HCT116 (cell line): ENCODE data around the gene PCDH1. TPM values are rescaled to one million over a fixed set of nuclear protein-coding genes. Genes with fewer than 3 reads are reported as not detected.
A peak's percentile ranks its signal among the peaks of the same experiment; 100 is the strongest.

Experiments used
- ATAC-seq: fragments of 200-7000 bp; cut with Tn5 transposase; 2 replicates; pipeline ENCODE4 v1.9.1; 2020; ENCODE audit warnings: mild to moderate bottlenecking, moderate library complexity
- BruUV-seq: library from RNA; stranded (reverse); fragments of 400-500 nt; replicated peaks from 2 replicates; lab custom pipeline; 2021; lab: Mats Ljungman, UMichigan
- CTCF ChIA-PET: fragments of 300-600 bp; sonication (Branson Sonifier 250); formaldehyde crosslinking; loops from one replicate; lab custom pipeline; 2021; ENCODE audit warnings: antibody characterized with exemption; lab: Charles Lee
- POLR2A ChIA-PET: fragments of 300-600, 350-600 bp; sonication (Branson Sonifier 250); formaldehyde crosslinking; loops from one replicate; lab custom pipeline; 2021; ENCODE audit warnings: antibody characterized with exemption; lab: Charles Lee
- RAD21 ChIA-PET, 2 experiments: fragments of 300-600 bp; sonication (Branson Sonifier 250); formaldehyde crosslinking; loops; one replicate each; lab custom pipeline; 2023; ENCODE audit warnings: low total read pairs in 2 of 2; ENCODE audit not compliant: uncharacterized antibody in 2 of 2, unreplicated experiment in 2 of 2, low non-redundant PET in 1 of 2; lab: Charles Lee
- DNase-seq: peaks from one replicate; pipeline ENCODE4 v3.0.0-alpha.2; 2010; ENCODE audit warnings: low read depth, low spot score
- H2AFZ ChIP-seq: fragments of 200-600 bp; shearing (Covaris generic), sonication (generic); 2 replicates; pipeline ENCODE4 v1.6.1; 2017; ENCODE audit warnings: low read depth, mixed run types, mixed read lengths, antibody characterized with exemption, low read length; ENCODE audit not compliant: poor library complexity, severe bottlenecking
- H3K27ac ChIP-seq: 2 replicates; pipeline ENCODE4 v1.5.1; 2012; ENCODE audit warnings: low read depth, low read length
- H3K27me3 ChIP-seq: fragments of 200-600 bp; sonication (generic); 2 replicates; pipeline ENCODE4 v1.6.1; 2016; ENCODE audit warnings: mixed run types, low read length, mixed read lengths; ENCODE audit not compliant: insufficient read depth
- H3K36me3 ChIP-seq, 2 experiments: fragments of 200-500 bp in 1 of 2; fragments of 200-600 bp in 1 of 2; sonication (Bioruptor generic) in 1 of 2; sonication (generic) in 1 of 2; 2 replicates each; pipeline versions ENCODE4 v1.5.1 to v1.6.1; 2014 to 2016; ENCODE audit warnings: low read length in 2 of 2, inconsistent platforms in 1 of 2, mixed read lengths in 1 of 2, mixed run types in 1 of 2; ENCODE audit not compliant: insufficient read depth in 2 of 2, control insufficient read depth in 1 of 2
- H3K4me1 ChIP-seq, 2 experiments: fragments of 200-600 bp in 1 of 2; sonication (generic) in 1 of 2; 2 replicates each; pipeline versions ENCODE4 v1.5.1 to v1.6.1; 2012 to 2017; ENCODE audit warnings: low read length in 2 of 2, inconsistent platforms in 1 of 2, mild to moderate bottlenecking in 1 of 2, mixed read lengths in 1 of 2, mixed run types in 1 of 2, moderate library complexity in 1 of 2; ENCODE audit not compliant: insufficient read depth in 2 of 2, control insufficient read depth in 1 of 2
- H3K4me2 ChIP-seq: fragments of 200-600 bp; sonication (generic); 2 replicates; pipeline ENCODE4 v1.6.1; 2017; ENCODE audit warnings: mixed run types, low read length, mixed read lengths
- H3K4me3 ChIP-seq, 2 experiments: fragments of 200-600 bp in 1 of 2; sonication (generic) in 1 of 2; replicated peaks in 1 of 2; 2 replicates each; pipeline ENCODE4 v1.5.1; 2011 to 2016; ENCODE audit warnings: low read length in 2 of 2, control low read depth in 1 of 2, low read depth in 1 of 2, mild to moderate bottlenecking in 1 of 2, mixed read lengths in 1 of 2, mixed run types in 1 of 2
- H3K79me2 ChIP-seq: fragments of 200-600 bp; sonication (generic); 2 replicates; pipeline ENCODE4 v1.6.1; 2017; ENCODE audit warnings: mild to moderate bottlenecking, mixed run types, low read length, moderate library complexity, mixed read lengths; ENCODE audit not compliant: insufficient read depth
- H3K9ac ChIP-seq: fragments of 200-600 bp; sonication (generic); 2 replicates; pipeline ENCODE4 v1.6.1; 2016; ENCODE audit warnings: low read length, mixed read lengths
- H3K9me2 ChIP-seq: fragments of 200-600 bp; sonication (generic), shearing (Covaris generic); 2 replicates; pipeline ENCODE4 v1.6.1; 2017; ENCODE audit warnings: mixed run types, mild to moderate bottlenecking, moderate library complexity; ENCODE audit not compliant: insufficient read depth
- H3K9me3 ChIP-seq, 2 experiments: fragments of 200-500 bp in 1 of 2; fragments of 200-600 bp in 1 of 2; sonication (Bioruptor generic) in 1 of 2; sonication (generic) in 1 of 2; 2 replicates each; pipeline ENCODE4 v1.6.1; 2014 to 2017; ENCODE audit warnings: low read length in 2 of 2, mixed read lengths in 2 of 2, inconsistent platforms in 1 of 2, low read depth in 1 of 2, mild to moderate bottlenecking in 1 of 2, mixed run types in 1 of 2, moderate library complexity in 1 of 2; ENCODE audit not compliant: control insufficient read depth in 1 of 2, insufficient read depth in 1 of 2
- H4K20me1 ChIP-seq: fragments of 200-600 bp; sonication (generic), shearing (Covaris generic); 2 replicates; pipeline ENCODE4 v1.6.1; 2017; ENCODE audit warnings: mixed run types, mild to moderate bottlenecking, moderate library complexity; ENCODE audit not compliant: insufficient read depth
- ATF3 ChIP-seq: IDR thresholded peaks from 2 replicates; pipeline ENCODE4 v1.6.1; 2012
- CEBPB ChIP-seq: IDR thresholded peaks from 2 replicates; pipeline ENCODE4 v1.6.1; 2012; ENCODE audit warnings: low read depth
- JUND ChIP-seq: IDR thresholded peaks from 2 replicates; pipeline ENCODE4 v1.6.1; 2012
- POLR2A ChIP-seq: IDR thresholded peaks from 2 replicates; pipeline ENCODE4 v1.7.0; 2011; ENCODE audit warnings: borderline replicate concordance; ENCODE audit not compliant: insufficient read depth, insufficient read length; ENCODE audit errors: extremely low read depth
- POLR2AphosphoS5 ChIP-seq: IDR thresholded peaks from 2 replicates; pipeline ENCODE4 v1.6.1; 2011; ENCODE audit warnings: mild to moderate bottlenecking, low read depth, low read length, moderate library complexity
- RAD21 ChIP-seq: IDR thresholded peaks from 2 replicates; pipeline ENCODE4 v1.6.1; 2012; ENCODE audit warnings: low read depth, mild to moderate bottlenecking
- SP1 ChIP-seq: IDR thresholded peaks from 2 replicates; pipeline ENCODE4 v1.6.1; 2012; ENCODE audit warnings: low read depth
- YY1 ChIP-seq: IDR thresholded peaks from 2 replicates; pipeline ENCODE4 v1.6.1; 2011; ENCODE audit warnings: low read length, low read depth, moderate library complexity, mild to moderate bottlenecking; ENCODE audit not compliant: insufficient replicate concordance; ENCODE audit errors: extremely low read depth
- ZBTB33 ChIP-seq: IDR thresholded peaks from 2 replicates; pipeline ENCODE4 v1.6.1; 2011; ENCODE audit warnings: mild to moderate bottlenecking, low read length, moderate library complexity; ENCODE audit not compliant: insufficient replicate concordance; ENCODE audit errors: extremely low read depth
- ZFX ChIP-seq: fragments of 450-650 bp; IDR thresholded peaks from 2 replicates; pipeline ENCODE4 v1.6.1; 2017
- intact Hi-C: fragments of 100-400 bp; cut with micrococcal nuclease; formaldehyde crosslinking; loops from 2 replicates; pipeline ENCODE4 v1.10.0; 2022
- total RNA-seq: library from RNA; stranded (reverse); gene quantifications from one replicate; pipeline ENCODE4 v1.2.1, GENCODE V29; 2021; ENCODE audit not compliant: unreplicated experiment

The PCDH1 gene
- total RNA-seq, 1 experiment from 2014 or later, result 24.2 TPM

GRCh38 chr5:141866096-141866495, 12.1 kb downstream of the PCDH1 start:
- POLR2A ChIA-PET, result no interaction called here
- Histone ChIP-seq H3K36me3 (peaks cover 2 to 9% of the 10 kb centered on the region in 2 experiments; a peak in 2 of 4 replicates), H3K4me1 (peaks cover 29 to 52% of the 10 kb centered on the region in 2 experiments), H4K20me1 (no peaks in the 10 kb centered on the region), H3K4me3 (peak overlapping the region in 1 of 2 experiments; percentile 34; a peak in 2 of 4 replicates), H2AFZ (no peak overlapping the region), H3K27ac (peak overlapping the region; percentile 33), H3K4me2 (peak overlapping the region; percentile 74), H3K9me2 (no peaks in the 10 kb centered on the region), H3K9me3 (no peaks in the 10 kb centered on the region), H3K9ac (peak overlapping the region; percentile 30), H3K27me3 (no peaks in the 10 kb centered on the region), H3K79me2 (no peaks in the 10 kb centered on the region)
- RAD21 ChIA-PET, result no interaction called here
- intact Hi-C loops, result no loop called here
- DNase-seq (peak; percentile 78), ATAC-seq (peak; percentile 91)
- CTCF ChIA-PET, result no interaction called here
- no TSS peak for BruUV-seq
- TF ChIP-seq JUND (no peak), SP1 (no peak), ATF3 (no peak), POLR2A (no peak), RAD21 (no peak), ZFX (no peak), YY1 (peak; percentile 31), ZBTB33 (no peak), POLR2AphosphoS5 (0 out of 2 replicates have a peak, but pooled peaks have one; percentile 30), CEBPB (no peak)
